DLD1 (cell line): ENCODE data around the gene FLNA.
"Not testable (repeated sequence)": the region's sequence is repeated elsewhere in the genome, so short reads cannot be mapped to it uniquely, and the experiment has no call there.

Source experiments
- in situ Hi-C: cut with HindIII; loops from 2 replicates; pipeline ENCODE4 v1.10.0; 2017; ENCODE audit warnings: low sequenced_read_pairs

The FLNA gene

DNA sequence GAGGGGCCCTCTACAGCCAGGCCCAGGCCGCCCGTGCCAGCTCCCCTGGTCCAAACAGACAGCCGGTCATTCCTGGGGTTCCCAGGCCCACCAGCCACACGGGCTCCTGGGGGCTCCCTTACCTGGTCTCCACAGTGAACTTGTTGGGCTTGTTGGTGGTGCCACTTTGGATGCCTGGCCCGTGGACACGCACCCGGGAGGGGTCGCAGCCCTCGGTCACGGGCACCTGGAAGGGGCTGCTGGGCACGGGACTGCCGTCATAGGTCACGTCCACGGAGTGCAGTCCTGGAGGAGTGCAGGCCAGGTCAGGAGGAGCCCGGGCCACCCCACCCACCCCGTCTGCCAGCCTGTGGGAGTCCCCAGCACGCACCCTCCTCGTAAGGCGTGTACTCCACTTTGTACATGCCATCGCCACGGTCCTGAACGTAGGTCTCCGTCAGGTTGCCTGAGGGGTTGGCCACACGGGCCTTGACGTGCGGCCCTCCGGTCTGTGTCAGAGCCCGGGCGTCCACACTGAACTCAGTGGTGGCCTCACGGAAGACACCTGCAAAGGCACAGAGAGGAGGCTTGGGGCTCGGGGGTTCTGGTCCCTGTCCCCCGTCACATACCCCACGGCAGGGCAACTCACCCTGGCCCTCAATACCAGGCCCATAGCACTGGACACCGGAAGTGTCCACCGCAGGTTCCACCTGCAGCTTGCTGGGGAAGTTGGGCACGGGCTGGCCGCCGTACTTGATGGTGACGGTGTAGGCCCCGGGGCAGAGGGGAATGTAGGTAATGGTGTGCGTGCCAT lies 14.9 kb downstream of the FLNA start:
- in situ Hi-C loops, result no loop called here

DNA sequence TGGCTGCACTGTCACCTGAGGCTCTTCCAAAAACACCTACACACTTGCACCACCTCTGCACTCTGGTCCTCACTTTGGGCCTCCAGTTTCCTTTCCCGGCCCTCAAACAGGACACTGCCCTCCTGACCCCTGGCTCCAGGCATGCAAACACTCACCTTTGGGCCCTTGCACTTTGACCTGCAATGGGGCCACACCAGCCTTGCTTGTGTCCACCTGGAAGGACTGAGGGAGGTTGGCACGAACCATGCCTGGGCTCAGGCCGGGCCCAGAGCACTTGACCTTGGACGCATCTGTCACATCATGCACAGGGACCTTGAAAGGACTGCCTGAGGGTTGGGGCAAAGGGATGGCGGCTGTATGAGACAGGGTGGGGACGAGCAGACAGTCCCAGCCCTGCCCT lies 15.6 kb downstream of the FLNA start:
- in situ Hi-C loops, result no loop called here

DNA sequence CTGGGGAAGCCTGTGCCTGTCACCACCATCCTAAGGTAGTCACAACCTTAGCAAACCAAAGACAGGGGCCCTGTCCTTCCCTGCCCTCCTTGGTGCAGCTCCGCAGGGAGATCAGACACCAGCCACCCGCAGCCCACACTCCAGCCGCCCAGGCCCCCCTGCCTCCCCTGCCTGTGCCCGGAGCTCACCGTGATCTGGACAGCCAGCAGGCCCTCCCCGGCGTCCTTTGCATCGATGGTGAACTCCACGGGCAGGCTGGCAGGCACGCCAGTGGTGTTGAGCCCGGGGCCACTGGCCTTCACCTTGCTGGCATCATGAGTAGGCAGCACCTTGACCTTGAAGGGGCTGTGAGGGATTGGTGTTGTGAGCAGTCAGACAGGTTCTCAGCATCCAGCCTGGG lies 16.4 kb downstream of the FLNA start:
- in situ Hi-C loops, result no loop called here

DNA sequence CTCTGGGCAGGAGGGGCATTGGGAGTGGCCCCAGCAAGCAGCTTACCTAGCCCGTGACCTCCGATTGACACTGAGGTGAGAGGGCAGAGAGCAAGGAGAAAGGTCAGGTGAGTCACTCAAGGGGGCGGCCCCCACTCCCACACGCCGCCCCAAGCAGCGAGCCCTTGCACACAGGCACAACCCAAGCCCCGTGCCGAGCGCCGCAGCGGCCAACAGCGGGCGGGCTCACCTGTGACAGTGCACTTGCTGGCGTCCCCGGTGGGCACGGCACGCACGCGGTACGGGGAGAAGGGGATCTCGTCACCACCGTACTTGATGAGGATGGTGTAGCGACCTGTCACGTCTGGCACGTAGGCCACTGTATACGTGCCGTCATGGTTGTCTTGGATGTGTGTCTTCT lies 17.2 kb downstream of the FLNA start:
- in situ Hi-C loops, result no loop called here

DNA sequence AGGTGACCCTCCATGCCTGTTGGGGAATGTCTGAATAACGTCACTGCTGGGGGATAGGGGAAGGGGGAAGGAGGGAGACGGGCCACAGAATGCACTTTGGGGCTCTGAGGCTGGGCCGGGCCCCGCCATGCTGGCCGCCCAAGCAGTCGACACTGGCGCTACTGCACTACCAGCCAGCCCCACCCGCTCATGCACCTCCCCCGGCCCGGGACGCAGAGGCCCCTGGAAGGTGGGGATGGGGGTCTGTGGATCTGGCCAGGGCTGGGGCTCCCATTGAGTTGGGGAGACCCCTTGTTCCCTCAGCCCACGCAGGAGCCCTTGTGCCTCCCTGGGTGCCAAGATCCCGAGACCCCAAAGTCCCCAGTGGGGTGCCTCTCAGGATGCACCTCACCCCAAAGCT lies 17.8 kb downstream of the FLNA start:
- in situ Hi-C loops, result no loop called here

DNA sequence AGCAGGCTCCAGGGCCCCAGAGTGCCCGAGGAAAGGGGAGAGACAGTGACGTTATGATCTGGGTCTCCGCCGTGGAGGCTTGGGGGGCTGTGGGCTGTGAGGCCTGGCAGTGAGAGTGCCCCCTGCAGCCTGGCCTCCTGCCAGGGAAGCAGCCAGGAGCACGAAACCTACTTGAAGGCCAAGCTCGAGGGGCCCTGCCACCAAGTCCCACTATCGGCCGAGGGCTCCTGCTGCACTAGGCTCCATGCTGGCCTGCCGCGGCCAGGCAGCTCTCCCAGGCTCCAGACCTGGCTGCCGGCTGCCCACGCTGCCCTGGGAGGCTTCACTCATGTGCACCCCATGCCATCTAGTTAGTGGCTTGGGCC lies 18.7 kb downstream of the FLNA start:
- in situ Hi-C loops, result no loop called here

DNA sequence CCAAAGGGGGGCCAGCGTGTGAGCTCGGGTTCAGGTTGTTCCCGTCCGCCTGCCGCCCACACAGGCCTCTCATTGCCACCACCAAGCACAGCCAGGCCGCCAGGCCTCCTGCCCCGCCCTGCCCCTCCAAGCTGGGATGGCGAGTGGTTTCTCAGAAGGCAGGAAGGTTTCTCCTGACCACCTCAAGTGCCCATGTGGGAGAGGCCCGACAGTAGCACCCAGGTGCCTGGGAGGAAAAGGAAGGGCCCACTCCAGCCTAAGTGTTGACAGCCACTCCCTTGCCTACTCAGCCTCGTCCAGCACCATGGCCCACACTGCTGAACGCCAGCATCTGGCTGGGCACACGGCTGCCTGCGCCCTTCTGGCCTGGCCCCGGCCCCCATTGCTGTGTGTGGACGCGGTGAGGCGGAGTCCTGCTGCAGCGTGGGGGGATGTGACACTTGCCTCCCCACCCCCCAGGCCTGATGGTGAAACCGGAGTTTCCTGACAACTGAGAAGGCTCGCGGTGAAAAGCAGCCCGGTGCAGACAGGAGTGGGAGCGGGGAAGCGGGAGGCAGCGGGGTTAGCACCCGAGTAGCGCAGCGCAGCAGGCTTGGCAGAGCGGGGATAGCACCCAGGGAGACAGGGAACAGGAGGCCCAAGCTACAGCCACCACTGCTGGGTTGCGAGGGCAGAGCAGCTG lies 19.2 kb downstream of the FLNA start:
- in situ Hi-C loops, result no loop called here

DNA sequence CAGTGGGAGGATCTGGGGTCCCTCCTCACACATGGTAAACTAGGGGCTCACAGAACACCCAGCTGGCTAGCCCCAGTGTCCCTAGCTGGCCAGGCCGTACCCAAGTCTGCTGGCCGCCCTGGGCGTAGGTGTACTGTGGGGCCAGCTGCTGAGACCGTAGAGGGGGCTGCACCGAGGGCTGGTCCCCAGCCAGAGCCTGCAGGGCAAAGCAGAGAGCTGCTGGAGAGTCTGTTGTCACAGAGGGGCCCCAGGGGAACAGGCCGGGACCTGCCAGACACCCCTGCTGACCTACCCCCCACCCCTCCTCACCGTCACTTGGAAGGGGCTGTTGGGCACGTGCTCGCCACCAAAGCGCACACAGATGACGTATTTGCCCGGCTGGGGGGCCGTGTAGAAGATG lies 19.9 kb downstream of the FLNA start:
- in situ Hi-C loops, result no loop called here

DNA sequence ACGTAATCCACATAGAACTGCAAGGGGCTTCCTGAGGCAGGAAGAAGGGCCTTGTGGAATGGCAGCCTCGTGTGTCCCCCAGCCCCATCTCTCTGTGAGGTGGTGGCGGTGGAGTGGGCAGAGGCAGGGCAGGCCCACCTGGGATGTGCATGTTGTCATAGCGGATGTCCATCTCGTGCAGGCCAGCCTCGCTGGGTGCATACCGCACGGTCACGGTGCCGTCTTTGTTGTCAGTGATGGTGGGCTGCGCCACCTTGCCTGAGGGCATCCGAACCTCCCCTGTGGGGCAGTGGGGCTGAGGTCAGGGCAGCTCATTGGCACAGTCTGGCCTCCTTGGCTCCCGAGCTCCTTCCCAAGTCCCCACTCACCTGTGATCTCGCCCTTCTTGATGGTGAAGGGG lies 20.4 kb downstream of the FLNA start:
- in situ Hi-C loops, result no loop called here

DNA sequence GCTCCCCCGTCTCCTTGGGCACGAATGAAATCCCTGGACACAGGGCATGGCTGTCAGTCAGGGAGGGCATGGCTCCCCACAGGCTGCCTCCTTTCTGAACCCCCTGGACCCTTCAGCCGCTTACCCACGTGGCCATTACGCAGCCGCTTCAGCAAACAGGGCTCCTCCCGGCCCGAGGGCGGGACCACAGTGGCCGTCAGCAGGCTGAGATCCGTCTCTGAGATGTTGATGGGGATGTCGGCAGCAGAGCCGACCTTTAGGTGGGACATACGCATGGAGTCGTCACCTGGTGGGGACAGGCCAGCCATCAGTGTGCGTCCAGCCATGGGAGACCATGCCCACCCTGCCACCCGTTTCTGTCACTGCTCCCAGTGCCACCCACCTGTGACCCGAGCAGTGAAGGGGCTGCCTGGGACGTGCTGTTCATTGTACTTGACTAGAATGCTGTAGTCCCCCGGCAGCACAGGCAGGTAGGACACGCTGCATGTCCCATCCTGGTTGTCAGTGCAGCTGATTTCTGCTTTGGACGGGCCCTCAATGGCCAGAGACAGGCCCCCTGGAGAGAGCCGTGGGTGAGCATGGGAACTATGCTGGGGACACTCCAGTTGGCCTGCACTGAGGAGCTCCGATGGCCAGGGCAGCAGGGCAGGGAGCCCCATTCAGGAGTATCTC lies 21.1 kb downstream of the FLNA start:
- in situ Hi-C loops, result no loop called here

DNA sequence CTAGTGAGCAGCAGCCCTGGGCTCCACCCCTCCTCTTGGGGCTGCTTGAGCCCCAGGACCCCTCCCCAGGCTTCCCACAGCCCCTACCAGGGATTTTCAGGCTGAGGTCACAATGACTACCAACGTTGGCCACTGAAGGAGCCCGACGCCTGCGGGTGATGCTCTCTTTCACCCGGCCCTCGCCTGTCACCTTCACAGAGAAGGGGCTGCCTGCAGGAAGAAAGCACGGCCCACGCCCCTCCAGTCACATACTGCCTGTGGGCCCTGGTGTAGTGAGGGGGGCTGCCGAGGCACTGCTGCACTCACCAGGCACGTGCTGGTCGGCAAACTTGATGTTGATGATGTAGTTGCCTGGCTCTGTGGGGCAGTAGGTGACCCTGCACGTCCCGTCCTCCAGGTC lies 22.0 kb downstream of the FLNA start:
- in situ Hi-C loops, result no loop called here

DNA sequence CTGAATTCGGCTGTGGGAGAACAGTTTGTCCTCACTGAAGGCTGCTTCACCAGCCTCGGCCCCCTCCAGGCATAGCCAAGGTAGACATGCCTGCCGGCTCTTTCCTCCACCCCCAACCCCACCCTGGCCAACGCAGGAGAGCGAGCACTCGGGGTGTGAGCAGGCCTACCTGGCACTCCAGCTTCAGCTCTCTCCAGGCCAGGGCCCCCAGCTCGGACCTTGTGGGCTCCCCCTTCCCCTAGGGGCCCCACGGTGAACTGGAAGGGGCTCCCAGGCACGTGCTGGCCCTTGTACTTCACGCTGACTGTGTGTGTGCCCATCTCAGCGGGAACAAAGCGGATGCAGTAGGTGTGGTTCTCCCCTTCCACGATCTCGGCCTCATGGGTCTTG lies 22.4 kb downstream of the FLNA start:
- in situ Hi-C loops, result no loop called here

DNA sequence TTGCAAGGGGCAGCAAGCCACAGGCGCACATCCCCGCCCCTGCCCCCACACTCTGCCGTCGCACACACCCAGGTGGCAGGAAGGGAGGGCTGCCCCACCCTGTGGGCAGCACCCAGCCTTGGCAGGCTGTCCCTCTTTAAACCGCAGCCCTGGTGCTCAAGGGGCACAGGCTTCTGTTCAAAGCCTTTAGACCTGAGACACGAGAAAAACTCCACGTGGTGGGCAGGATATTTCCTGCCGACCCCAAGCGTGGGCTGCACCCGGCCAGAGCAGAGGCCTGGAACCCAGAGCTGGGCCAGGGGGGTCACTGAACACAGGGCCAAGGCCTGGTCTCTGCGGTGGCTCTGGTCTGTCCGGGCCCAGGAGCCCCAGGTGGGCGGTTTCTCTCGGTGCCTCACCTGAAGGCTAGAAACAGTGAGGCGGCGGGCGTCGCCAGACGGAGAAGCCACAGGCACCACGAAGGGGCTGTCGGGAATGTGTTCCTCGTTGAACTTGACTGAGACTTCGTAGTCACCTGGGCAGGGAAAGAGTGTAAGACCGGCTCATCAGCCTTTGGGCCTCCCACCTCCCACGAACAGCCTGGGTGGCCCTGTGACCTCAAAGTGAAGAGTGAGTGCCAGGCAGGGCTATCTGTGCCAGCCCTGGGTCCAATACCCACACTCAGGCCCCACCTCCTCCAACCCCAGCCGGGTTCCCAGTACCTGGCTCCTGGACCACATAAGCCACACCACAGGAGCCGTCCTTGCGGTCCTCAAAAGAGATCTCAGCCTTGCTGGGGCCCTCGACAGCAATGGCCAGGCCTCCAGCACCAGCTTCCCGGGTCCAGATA lies 23.0 kb downstream of the FLNA start:
- in situ Hi-C loops, result no loop called here

DNA sequence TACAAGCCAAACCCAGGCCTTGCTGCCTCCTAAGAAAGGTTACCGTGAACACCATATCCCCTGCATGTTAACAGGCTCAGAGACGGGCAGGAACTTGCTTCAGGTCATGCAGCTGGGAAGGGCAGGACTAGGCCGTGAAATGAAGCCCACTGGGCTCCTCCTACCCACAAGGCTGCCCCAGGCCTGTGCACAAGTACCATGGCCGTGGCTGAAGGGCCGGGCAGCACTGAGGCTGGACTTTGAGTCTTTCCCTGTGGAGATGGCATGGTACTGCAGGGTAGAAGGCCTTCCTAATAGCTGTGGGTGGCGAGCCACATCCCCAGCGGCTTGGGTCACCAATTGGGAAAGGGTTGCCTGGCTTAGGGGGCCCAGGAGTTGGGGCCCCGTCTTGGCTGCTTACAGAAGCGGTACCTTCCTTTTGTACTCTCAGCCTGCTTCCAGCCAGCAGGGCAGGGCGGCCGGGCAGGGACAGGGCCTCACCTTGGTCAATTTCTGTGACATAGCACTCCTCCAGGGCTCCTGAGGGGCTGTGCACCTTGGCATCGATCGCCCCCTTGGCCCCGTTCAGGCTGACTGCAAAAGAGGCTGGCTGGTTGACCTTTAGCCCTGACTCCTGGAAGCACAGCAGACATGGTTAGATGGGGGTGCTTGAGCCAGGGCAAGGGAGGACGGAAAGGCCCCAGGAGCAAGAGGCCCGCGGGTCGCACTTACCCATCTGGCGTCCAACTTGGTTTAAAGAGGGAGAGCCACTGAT lies 23.8 kb downstream of the FLNA start:
- in situ Hi-C loops, result no loop called here

DNA sequence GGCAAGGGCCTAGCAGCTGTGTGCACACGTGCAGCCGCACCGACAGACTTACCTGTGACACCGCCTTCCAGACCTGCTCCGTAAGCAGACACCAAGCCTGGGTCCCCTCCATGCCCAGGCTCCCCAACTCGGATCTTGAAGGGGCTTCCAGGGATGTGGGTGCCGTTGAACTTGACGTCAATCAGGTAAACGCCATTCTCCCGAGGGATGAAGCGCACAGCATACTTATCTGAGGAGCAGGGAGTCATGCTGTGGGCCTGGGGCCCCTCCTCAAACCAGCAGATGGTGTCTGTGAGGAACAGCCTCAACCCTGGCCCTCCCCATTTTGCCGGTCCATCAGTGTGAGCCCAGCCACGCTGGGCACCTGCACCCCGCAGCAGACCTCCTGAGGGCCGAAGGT lies 24.5 kb downstream of the FLNA start:
- in situ Hi-C loops, result no loop called here

DNA sequence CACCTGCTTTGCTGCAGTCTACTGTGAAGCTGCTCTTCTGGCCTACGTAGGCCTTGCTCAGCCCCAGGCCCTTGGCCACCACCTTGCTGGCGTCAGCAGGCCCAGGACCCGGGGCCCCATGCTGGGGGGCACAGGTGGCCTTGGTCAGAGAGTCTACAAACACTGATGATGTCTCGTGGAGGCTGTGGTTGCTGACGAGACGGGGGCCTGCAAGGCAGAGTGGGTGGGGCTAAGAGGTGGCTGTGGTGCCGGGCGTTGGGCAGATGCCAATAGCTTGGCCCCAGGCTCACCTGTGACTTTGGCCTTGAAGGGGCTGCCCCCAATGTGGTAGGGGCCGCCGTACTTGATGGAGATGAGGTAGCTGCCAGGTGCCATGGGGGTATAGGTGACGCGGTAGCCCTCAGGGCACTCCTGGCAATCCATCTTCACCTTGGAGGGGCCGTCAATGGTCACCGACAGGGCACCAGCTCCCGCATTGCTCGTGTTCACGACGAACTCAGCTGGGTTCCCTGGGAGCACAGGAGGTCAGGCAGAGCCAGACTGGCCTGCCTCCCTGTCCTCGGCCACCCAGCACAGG lies 25.0 kb downstream of the FLNA start:
- in situ Hi-C loops, result no loop called here

DNA sequence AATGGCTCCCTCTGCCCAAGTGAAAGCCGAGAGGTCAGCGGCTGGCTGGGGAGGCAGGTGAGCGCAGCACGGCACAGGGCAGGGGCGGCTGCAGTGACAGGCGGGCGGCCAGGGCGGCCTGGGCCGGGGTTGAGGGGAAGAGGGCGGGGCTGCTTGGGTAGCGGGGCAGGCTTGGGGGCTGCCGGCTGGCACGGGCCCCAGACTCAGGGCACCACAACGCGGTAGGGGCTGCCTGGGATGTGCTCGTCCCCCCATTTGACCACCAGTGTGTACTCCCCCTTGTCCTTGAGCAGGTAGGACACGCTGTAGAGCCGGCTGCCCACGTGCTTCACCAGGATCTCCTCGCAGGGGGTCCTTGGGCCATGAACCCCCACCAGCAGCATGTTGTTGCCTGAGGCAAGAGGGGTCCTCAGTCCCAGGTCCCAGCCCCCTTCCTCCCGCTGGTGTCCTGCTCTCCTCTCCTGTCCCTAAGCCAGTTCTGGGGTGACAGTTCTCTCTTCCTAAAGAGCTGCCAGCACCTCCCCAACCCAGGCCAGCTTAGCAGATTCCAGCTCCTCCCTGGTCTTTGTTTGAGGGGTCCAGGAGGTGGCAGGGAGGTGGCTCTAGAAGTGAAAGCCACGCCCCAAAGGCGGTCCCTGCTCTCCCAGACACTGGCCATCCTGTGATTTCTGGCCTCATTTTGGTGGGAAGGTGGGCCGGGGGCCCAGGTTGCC lies 25.6 kb downstream of the FLNA start:
- in situ Hi-C loops, result no loop called here

DNA sequence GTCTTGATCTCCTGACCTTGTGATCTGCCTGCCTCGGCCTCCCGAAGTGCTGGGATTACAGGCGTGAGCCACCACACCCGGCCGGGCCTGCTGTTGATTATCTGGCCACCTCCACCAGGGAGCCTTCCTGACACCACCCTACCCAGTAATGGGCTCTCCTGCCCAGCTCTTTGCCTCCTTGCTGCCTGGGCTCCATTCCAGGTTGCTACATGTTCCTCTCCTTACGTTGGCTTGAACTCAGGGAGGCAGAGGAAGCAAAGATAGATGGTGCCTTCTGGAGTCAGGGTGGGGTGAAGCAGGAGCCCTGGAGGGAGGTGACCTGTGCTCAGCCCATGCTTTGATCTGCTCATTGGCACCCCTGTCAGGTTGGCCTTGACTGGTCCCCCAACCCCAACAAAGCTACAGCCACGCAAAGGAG lies 26.3 kb downstream of the FLNA start:
- in situ Hi-C loops, result no loop called here

DNA sequence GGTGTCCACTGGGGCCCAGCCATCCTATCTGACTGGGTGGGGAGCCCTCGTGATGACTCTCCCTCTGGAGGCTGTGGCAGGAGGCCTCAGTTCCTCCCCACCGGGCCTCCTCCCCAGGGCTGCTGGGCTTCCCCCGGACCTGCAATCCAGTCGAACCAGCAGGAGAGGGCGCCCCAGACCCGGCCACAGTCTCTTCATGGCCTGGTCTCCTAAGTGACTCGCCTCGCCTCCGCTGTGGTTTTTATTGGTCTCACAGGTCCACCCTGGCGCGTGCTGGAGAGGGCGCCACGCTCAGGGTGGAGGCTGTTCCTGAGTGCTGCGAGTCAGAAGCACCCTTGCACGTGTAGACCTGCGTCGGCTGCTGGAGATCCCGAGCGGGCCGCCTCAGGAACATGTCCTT lies 30.8 kb downstream of the FLNA start:
- in situ Hi-C loops, result not testable (repeated sequence)

DNA sequence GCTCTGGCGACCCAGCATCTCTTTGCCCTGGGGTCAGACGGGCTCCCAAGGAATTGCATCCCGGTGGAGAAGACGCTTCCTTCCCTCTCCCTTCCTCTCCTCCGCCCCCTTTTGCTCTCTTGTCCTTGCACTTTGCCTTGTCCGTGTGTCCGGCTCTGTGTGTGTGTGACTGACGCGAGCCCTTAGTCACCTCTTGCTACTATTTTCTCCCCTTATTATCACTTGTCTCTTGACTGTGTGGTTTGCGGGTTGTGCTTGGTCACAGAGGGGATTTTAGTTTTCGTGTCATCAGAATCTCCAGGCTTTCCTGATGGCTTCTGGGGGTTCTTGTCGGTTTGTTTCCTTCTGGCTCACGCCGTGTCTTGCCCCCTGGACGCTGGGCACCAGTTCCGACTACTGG lies 31.4 kb downstream of the FLNA start:
- in situ Hi-C loops, result not testable (repeated sequence)
